Motor neuron (in vitro differentiated cells): Measurements from ENCODE around the gene ZAP70. TPM values are rescaled to one million over a fixed set of nuclear protein-coding genes. Genes with fewer than 3 reads are reported as not detected.
A peak's percentile ranks its signal among the peaks of the same experiment; 100 is the strongest.
"Not testable (repeated sequence)": the region's sequence is repeated elsewhere in the genome, so short reads cannot be mapped to it uniquely, and the experiment has no call there.

Experiments used
- ATAC-seq, 8 experiments: fragments of 200-7000 bp; cut with Tn5 transposase; replicated peaks in 6 of 8; 2 replicates each; pipeline ENCODE4 v1.8.0; 2021; ENCODE audit warnings: mild to moderate bottlenecking in 8 of 8, moderate library complexity in 8 of 8
- H3K27ac ChIP-seq, 2 donors: fragments of 250-450 bp; sonication (Bioruptor Pico); 2 replicates each; pipeline ENCODE4 v1.9.0; 2021; ENCODE audit warnings: antibody characterized with exemption in 2 of 2, mild to moderate bottlenecking in 2 of 2, moderate library complexity in 1 of 2
- H3K4me1 ChIP-seq, 2 donors: fragments of 250-450 bp; sonication (Bioruptor Pico); replicated peaks in 1 of 2; 2 replicates each; pipeline ENCODE4 v1.6.1; 2021; ENCODE audit warnings: antibody characterized with exemption in 2 of 2, mild to moderate bottlenecking in 2 of 2, moderate library complexity in 1 of 2
- H3K4me3 ChIP-seq, 5 donors: fragments of 250-450 bp; sonication (Bioruptor Pico); 2 replicates each; pipeline ENCODE4 v1.9.0; 2021; ENCODE audit warnings: antibody characterized with exemption in 5 of 5, mild to moderate bottlenecking in 5 of 5, moderate library complexity in 4 of 5
- WGBS, 10 experiments: fragments of 450-650 bp; shearing (Covaris generic); methylation state at CpG; one replicate each; pipeline ENCODE4 v1.0.0; 2022; 5-methylcytosine and 5-hydroxymethylcytosine counted together
- in situ Hi-C, 9 experiments: fragments of 400-800 bp; cut with MboI; loops; one replicate each; pipeline ENCODE4 v1.15.0; 2021; ENCODE audit warnings: low sequenced_read_pairs in 9 of 9, low pct_unique_long_range_greater_than_20kb in 2 of 9; ENCODE audit not compliant: unreplicated experiment in 9 of 9
- total RNA-seq, 8 experiments: library from RNA; unstranded; fragments of 300-600 nt; gene quantifications; 2 replicates each; pipeline versions ENCODE4 v1.2.3 to v1.2.4, GENCODE V29; 2022

ZAP70 gene
- total RNA-seq, 8 experiments from 2014 or later = 0.21 to 2.2 (median 0.61) TPM

GRCh38 chr2:97701851-97702465 is 11.4 kb upstream of the ZAP70 start:
- in situ Hi-C loops = no loop called here
- peaks cover 2 to 5% of the 10 kb centered on the region in 2 donors for H3K4me1 ChIP-seq
- H3K4me3 ChIP-seq = no peak overlapping the region
- 75 to 100% (median 97%) methylated on average over 1 to 5 of the region's 6 CpGs; no CpG with 5 or more reads in 7 of the 10 experiments for WGBS, 10 experiments
- peak in 2 of 8 experiments; percentile 19 to 59 for ATAC-seq
- H3K27ac ChIP-seq = no peak overlapping the region

GRCh38 chr2:97702731-97703470 is 10.5 kb upstream of the ZAP70 start:
- no peak overlapping the region for H3K27ac ChIP-seq
- ATAC-seq = no peak
- in situ Hi-C loops = no loop called here
- H3K4me1 ChIP-seq = peaks cover 2 to 5% of the 10 kb centered on the region in 2 donors
- H3K4me3 ChIP-seq = no peak overlapping the region
- 20 to 100% (median 80%) methylated on average over 1 to 11 of the region's 19 CpGs; no CpG with 5 or more reads in 2 of the 10 experiments for WGBS, 10 experiments

- ATAC-seq = no peak
- no peak overlapping the region for H3K4me3 ChIP-seq
- H3K4me1 ChIP-seq = peaks cover 2 to 5% of the 10 kb centered on the region in 2 donors
- 21 to 93% (median 75%) methylated on average over 1 to 3 of the region's 3 CpGs for WGBS, 10 experiments
- H3K27ac ChIP-seq = no peak overlapping the region
- in situ Hi-C loops = no loop called here
Measured at GRCh38 chr2:97703741-97704140, 9.6 kb upstream of the ZAP70 start.

GRCh38 chr2:97704989-97705388 is 8.4 kb upstream of the ZAP70 start:
- in situ Hi-C loops = no loop called here
- no peak overlapping the region for H3K27ac ChIP-seq
- H3K4me3 ChIP-seq = no peak overlapping the region
- no peak for ATAC-seq
- 48 to 100% (median 86%) methylated on average over 1 to 4 of the region's 5 CpGs; no CpG with 5 or more reads in 3 of the 10 experiments for WGBS, 10 experiments
- H3K4me1 ChIP-seq = peaks cover 2 to 4% of the 10 kb centered on the region in 2 donors

- peaks cover 0 to 2% of the 10 kb centered on the region in 2 donors for H3K4me1 ChIP-seq
- WGBS, 10 experiments = 87 to 100% (median 97%) methylated on average over 3 to 7 of the region's 13 CpGs; no CpG with 5 or more reads in 4 of the 10 experiments
- no peak overlapping the region for H3K4me3 ChIP-seq
- H3K27ac ChIP-seq = no peak overlapping the region
- ATAC-seq = no peak
- in situ Hi-C loops = no loop called here
Measured at GRCh38 chr2:97706112-97706511, 7.3 kb upstream of the ZAP70 start.

GRCh38 chr2:97706708-97707345 is 6.5 kb upstream of the ZAP70 start:
- 80 to 100% methylated on average over 2 to 3 of the region's 11 CpGs; no CpG with 5 or more reads in 8 of the 10 experiments for WGBS, 10 experiments
- no peaks in the 10 kb centered on the region for H3K4me1 ChIP-seq
- H3K4me3 ChIP-seq = no peak overlapping the region
- H3K27ac ChIP-seq = no peak overlapping the region
- in situ Hi-C loops = no loop called here
- ATAC-seq = no peak

GRCh38 chr2:97707362-97708047 is 5.9 kb upstream of the ZAP70 start:
- ATAC-seq = no peak
- Histone ChIP-seq H3K27ac (no peak overlapping the region), H3K4me3 (no peak overlapping the region), H3K4me1 (no peaks in the 10 kb centered on the region)
- in situ Hi-C loops = no loop called here
- 80 to 100% (median 100%) methylated on average over 1 to 3 of the region's 11 CpGs; no CpG with 5 or more reads in 5 of the 10 experiments for WGBS, 10 experiments

- Histone ChIP-seq H3K27ac (no peak overlapping the region), H3K4me3 (no peak overlapping the region), H3K4me1 (no peaks in the 10 kb centered on the region)
- ATAC-seq = no peak
- in situ Hi-C loops = no loop called here
- 60 to 100% (median 100%) methylated on average over 1 of the region's 4 CpGs; no CpG with 5 or more reads in 7 of the 10 experiments for WGBS, 10 experiments
Measured at GRCh38 chr2:97708048-97708380, 5.4 kb upstream of the ZAP70 start.

GRCh38 chr2:97708608-97709007 is 4.8 kb upstream of the ZAP70 start:
- ATAC-seq = peak in 1 of 8 experiments; percentile 24
- WGBS, 10 experiments = 20 to 100% (median 80%) methylated on average over 2 to 7 of the region's 8 CpGs; no CpG with 5 or more reads in 3 of the 10 experiments
- Histone ChIP-seq H3K4me3 (no peak overlapping the region), H3K27ac (no peak overlapping the region), H3K4me1 (no peaks in the 10 kb centered on the region)
- in situ Hi-C loops = no loop called here

- in situ Hi-C loops = no loop called here
Measured at GRCh38 chr2:97711394-97711711, 2.0 kb upstream of the ZAP70 start.

GRCh38 chr2:97712175-97712574 is 1.2 kb upstream of the ZAP70 start:
- in situ Hi-C loops, H3K27ac ChIP-seq, ATAC-seq, H3K4me3 ChIP-seq, H3K4me1 ChIP-seq: not testable (repeated sequence)
- WGBS, 10 experiments = 0 to 93% (median 88%) methylated on average over 1 to 9 of the region's 9 CpGs; no CpG with 5 or more reads in 3 of the 10 experiments

More at GRCh38 chr2:97711394-97711711, 2.0 kb upstream of the ZAP70 start:
- ATAC-seq = no peak
- Histone ChIP-seq H3K4me1 (no peaks in the 10 kb centered on the region), H3K27ac (no peak overlapping the region), H3K4me3 (no peak overlapping the region)
- 39 to 100% (median 92%) methylated on average over 2 to 6 of the region's 6 CpGs; no CpG with 5 or more reads in 3 of the 10 experiments for WGBS, 10 experiments

- no peak for ATAC-seq
- no peaks in the 10 kb centered on the region for H3K4me1 ChIP-seq
- in situ Hi-C loops = no loop called here
- H3K4me3 ChIP-seq = no peak overlapping the region
- H3K27ac ChIP-seq = no peak overlapping the region
- 60 to 100% (median 83%) methylated on average over 1 to 3 of the region's 11 CpGs; no CpG with 5 or more reads in 5 of the 10 experiments for WGBS, 10 experiments
Measured at GRCh38 chr2:97712693-97713295, 582 bp upstream of the ZAP70 start.
